ENCODE results near the gene PDK1. TPM values are rescaled to one million over a fixed set of nuclear protein-coding genes. Genes with fewer than 3 reads are reported as not detected.

Gene PDK1
- total RNA-seq, 2 donors from 2014 or later = 24.7 to 27.3 TPM

GRCh38 chr2:172564376-172564775 is 8.5 kb downstream of the PDK1 start:
- Mint-ChIP-seq H3K27me3 (ENCODE audit: insufficient read depth) (no peaks in the 10 kb centered on the region), H3K9me3 (no peaks in the 10 kb centered on the region), H3K4me3 (no peak overlapping the region), H3K27ac (no peak overlapping the region), H3K4me1 (peaks cover 6% of the 10 kb centered on the region), H3K36me3 (ENCODE audit: low read depth) (peaks cover 44% of the 10 kb centered on the region)
- Histone ChIP-seq H3K27ac (ENCODE audit: low read depth, low read length) (no peak overlapping the region), H3K36me3 (ENCODE audit: control insufficient read depth, insufficient read depth, low read length) (peaks cover 64% of the 10 kb centered on the region), H3K4me1 (ENCODE audit: control insufficient read depth, insufficient read depth, low read length) (no peaks in the 10 kb centered on the region), H3K4me3 (ENCODE audit: low read length) (no peak overlapping the region), H3K27me3 (ENCODE audit: control insufficient read depth, insufficient read depth, low read length, poor library complexity, severe bottlenecking) (no peaks in the 10 kb centered on the region), H3K9me3 (ENCODE audit: control insufficient read depth, low read length) (no peaks in the 10 kb centered on the region), H3K9ac (ENCODE audit: extremely low read depth, low read length, poor library complexity, severe bottlenecking) (no peak overlapping the region)
- DNase-seq = no peak
- 93 to 94% methylated on average over 4 to 5 of the region's 5 CpGs for WGBS, 2 experiments (ENCODE audit: insufficient coverage in 1 of 2, insufficient read length in 1 of 2)
- no peak for TF ChIP-seq CTCF (conservative IDR thresholded peaks at IDR 0.05)

- Mint-ChIP-seq H3K4me3 (no peak overlapping the region), H3K4me1 (no peaks in the 10 kb centered on the region), H3K36me3 (ENCODE audit: low read depth) (peaks cover 61% of the 10 kb centered on the region), H3K27me3 (ENCODE audit: insufficient read depth) (no peaks in the 10 kb centered on the region), H3K27ac (no peak overlapping the region), H3K9me3 (peaks cover 22% of the 10 kb centered on the region)
- no peak for DNase-seq
- H3K27me3 ChIP-seq (ENCODE audit: control insufficient read depth, insufficient read depth, low read length, poor library complexity, severe bottlenecking) = no peaks in the 10 kb centered on the region
- TF ChIP-seq CTCF (conservative IDR thresholded peaks at IDR 0.05) = no peak
- no peaks in the 10 kb centered on the region for H3K4me1 ChIP-seq (ENCODE audit: control insufficient read depth, insufficient read depth, low read length)
- H3K36me3 ChIP-seq (ENCODE audit: control insufficient read depth, insufficient read depth, low read length) = peaks cover 77% of the 10 kb centered on the region
- H3K9me3 ChIP-seq (ENCODE audit: control insufficient read depth, low read length) = peaks cover 26% of the 10 kb centered on the region
- H3K9ac ChIP-seq (ENCODE audit: extremely low read depth, low read length, poor library complexity, severe bottlenecking) = no peak overlapping the region
- H3K27ac ChIP-seq (ENCODE audit: low read depth, low read length) = no peak overlapping the region
- no peak overlapping the region for H3K4me3 ChIP-seq (ENCODE audit: low read length)
Measured at GRCh38 chr2:172571245-172571644, 15.4 kb downstream of the PDK1 start.

GRCh38 chr2:172572981-172573380 is 17.1 kb downstream of the PDK1 start:
- H3K4me1 ChIP-seq (ENCODE audit: control insufficient read depth, insufficient read depth, low read length) = no peaks in the 10 kb centered on the region

More at GRCh38 chr2:172572981-172573380, 17.1 kb downstream of the PDK1 start:
- Histone ChIP-seq H3K4me3 (ENCODE audit: low read length) (no peak overlapping the region), H3K36me3 (ENCODE audit: control insufficient read depth, insufficient read depth, low read length) (peaks cover 68% of the 10 kb centered on the region), H3K27ac (ENCODE audit: low read depth, low read length) (no peak overlapping the region), H3K9ac (ENCODE audit: extremely low read depth, low read length, poor library complexity, severe bottlenecking) (no peak overlapping the region), H3K27me3 (ENCODE audit: control insufficient read depth, insufficient read depth, low read length, poor library complexity, severe bottlenecking) (no peaks in the 10 kb centered on the region), H3K9me3 (ENCODE audit: control insufficient read depth, low read length) (peaks cover 43% of the 10 kb centered on the region)
- no peaks in the 10 kb centered on the region for H3K4me1 Mint-ChIP-seq
- DNase-seq = no peak
- TF ChIP-seq CTCF (conservative IDR thresholded peaks at IDR 0.05) = no peak
- H3K27me3 Mint-ChIP-seq (ENCODE audit: insufficient read depth) = no peaks in the 10 kb centered on the region
- WGBS, 2 experiments (ENCODE audit: insufficient coverage in 1 of 2, insufficient read length in 1 of 2) = 96 to 100% methylated on average over 1 to 2 of the region's 2 CpGs
- H3K27ac Mint-ChIP-seq = no peak overlapping the region
- no peak overlapping the region for H3K4me3 Mint-ChIP-seq
- peaks cover 62% of the 10 kb centered on the region for H3K36me3 Mint-ChIP-seq (ENCODE audit: low read depth)
- peaks cover 36% of the 10 kb centered on the region for H3K9me3 Mint-ChIP-seq

All from endodermal cell (in vitro differentiated cells).